ENCODE results near the gene KIF26B.

GRCh38 chr1:245693941-245694752 is 539.4 kb downstream of the KIF26B start:
- TF ChIP-seq CTCF (conservative IDR thresholded peaks at IDR 0.05; ENCODE audit: low read length) (no peak), EZH2phosphoT487 (IDR thresholded peaks at IDR 0.05; ENCODE audit: borderline replicate concordance, low read depth, low read length) (no peak)

Data from OCI-LY7 (cell line).